Tibial nerve (tissue), 4 donors: Measurements from ENCODE around the gene STK10. TPM values are rescaled to one million over a fixed set of nuclear protein-coding genes. Genes with fewer than 3 reads are reported as not detected.
"Not testable (repeated sequence)": the region's sequence is repeated elsewhere in the genome, so short reads cannot be mapped to it uniquely, and the experiment has no call there.

ENCODE experiments used
- DNase-seq, 2 donors: peaks; one replicate each; pipeline ENCODE4 v3.0.0-alpha.2; 2019; ENCODE audit warnings: low spot score in 2 of 2
- H3K27ac ChIP-seq, 4 donors: fragments of 200-600 bp; sonication (generic) in 3 of 4; one replicate each; pipeline ENCODE4 v1.5.1; 2017 to 2019; ENCODE audit warnings: mild to moderate bottlenecking in 1 of 4
- H3K27me3 ChIP-seq, 2 donors: fragments of 200-600 bp; sonication (generic) in 1 of 2; one replicate each; pipeline versions ENCODE4 v1.5.1 to v1.6.0; 2017 to 2019
- H3K36me3 ChIP-seq, 3 donors: fragments of 200-600 bp; sonication (generic); one replicate each; pipeline ENCODE4 v1.5.1; 2018 to 2019
- H3K4me1 ChIP-seq, 4 donors: fragments of 200-600 bp; sonication (generic) in 3 of 4; one replicate each; pipeline ENCODE4 v1.5.1; 2017 to 2019
- H3K4me3 ChIP-seq, 4 donors: fragments of 200-600 bp; sonication (generic) in 3 of 4; one replicate each; pipeline ENCODE4 v1.5.1; 2017 to 2019; ENCODE audit warnings: mild to moderate bottlenecking in 1 of 4, moderate library complexity in 1 of 4
- H3K9me3 ChIP-seq, 4 donors: fragments of 200-600 bp; sonication (generic) in 3 of 4; one replicate each; pipeline ENCODE4 v1.5.1; 2017 to 2019
- EP300 ChIP-seq, 2 donors: sonication (generic); formaldehyde crosslinking; IDR thresholded peaks; one replicate each; pipeline ENCODE4 v1.6.1; 2017; ENCODE audit warnings: antibody characterized with exemption in 2 of 2, mild to moderate bottlenecking in 1 of 2
- POLR2A ChIP-seq, 2 donors: fragments of 450-650 bp; IDR thresholded peaks; one replicate each; pipeline ENCODE4 v1.6.1; 2017; ENCODE audit warnings: antibody characterized with exemption in 2 of 2, mild to moderate bottlenecking in 2 of 2, moderate library complexity in 2 of 2
- WGBS, 2 donors: methylation state at CpG; one replicate each; pipeline ENCODE4 v1.1.5; 2018; 5-methylcytosine and 5-hydroxymethylcytosine counted together
- total RNA-seq, 4 donors: library from RNA; depleted of rRNA; stranded (reverse); fragments of >200 nt; gene quantifications; one replicate each; pipeline ENCODE4 v1.1.0, GENCODE V29; 2016
- TF ChIP-seq, protein P1 (sequence below), 5 experiments: fragments of 200-600 bp in 3 of 5; fragments of 450-650 bp in 2 of 5; sonication (generic) in 3 of 5; IDR thresholded peaks; one replicate each; pipeline ENCODE4 v1.5.1; 2016 to 2019; ENCODE audit warnings: antibody characterized with exemption in 5 of 5, mild to moderate bottlenecking in 3 of 5, moderate library complexity in 2 of 5

The STK10 gene
- total RNA-seq, 4 donors from 2014 or later: 35.4 to 75.6 (median 48.0) TPM

DNA sequence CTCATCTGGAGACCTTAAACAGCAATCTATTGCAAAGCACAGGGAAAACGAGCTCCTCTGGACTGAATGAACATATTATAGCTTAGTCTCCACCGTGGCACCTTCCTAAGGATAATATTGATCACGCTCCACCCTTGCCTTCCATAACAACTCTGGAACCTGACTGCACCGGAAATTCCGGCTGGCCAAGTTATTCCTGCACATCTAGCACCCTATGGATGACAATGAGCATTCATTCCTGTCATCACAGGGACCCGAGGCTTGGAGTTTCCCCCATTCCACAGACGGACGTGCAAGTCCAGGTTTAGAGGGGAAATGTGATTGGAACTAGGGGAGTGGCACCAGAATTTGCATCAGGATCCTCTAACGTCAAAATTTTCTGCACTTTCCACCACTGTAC, 27.5 kb downstream of the STK10 start:
- no peak for DNase-seq

DNA sequence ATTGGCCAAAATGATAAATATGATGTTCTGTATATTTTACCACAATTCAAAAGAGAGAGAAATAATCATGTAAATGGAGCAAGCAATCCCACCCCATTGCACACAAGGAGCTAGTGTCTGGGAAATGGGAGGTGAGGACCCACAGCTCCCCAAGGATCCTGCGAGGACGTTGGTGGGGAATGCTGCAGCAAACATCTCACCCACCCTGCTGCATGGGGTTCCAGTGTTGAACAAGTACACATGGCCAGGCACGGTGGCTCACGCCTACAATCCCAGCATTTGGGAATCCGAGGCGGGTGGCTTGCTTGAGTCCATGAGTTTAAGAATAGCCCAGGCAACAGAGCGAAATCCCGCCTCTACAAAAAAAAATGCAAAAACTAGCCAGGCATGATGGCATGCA, 29.0 kb downstream of the STK10 start:
- 70 to 76% methylated on average over 8 of the region's 8 CpGs for WGBS, 2 donors
- Histone ChIP-seq H3K27ac (peak overlapping the region in 2 of 4 donors; percentile 39 to 88), H3K36me3 (peaks cover 0 to 18% (median 0%) of the 10 kb centered on the region in 3 donors), H3K4me1 (peaks cover 0 to 65% (median 19%) of the 10 kb centered on the region in 4 donors), H3K9me3 (no peaks in the 10 kb centered on the region), H3K4me3 (no peak overlapping the region), H3K27me3 (no peaks in the 10 kb centered on the region)
- TF ChIP-seq EP300 (IDR thresholded peaks at IDR 0.05) (no peak), POLR2A (IDR thresholded peaks at IDR 0.05) (no peak)
- TF ChIP-seq, protein P1, sequence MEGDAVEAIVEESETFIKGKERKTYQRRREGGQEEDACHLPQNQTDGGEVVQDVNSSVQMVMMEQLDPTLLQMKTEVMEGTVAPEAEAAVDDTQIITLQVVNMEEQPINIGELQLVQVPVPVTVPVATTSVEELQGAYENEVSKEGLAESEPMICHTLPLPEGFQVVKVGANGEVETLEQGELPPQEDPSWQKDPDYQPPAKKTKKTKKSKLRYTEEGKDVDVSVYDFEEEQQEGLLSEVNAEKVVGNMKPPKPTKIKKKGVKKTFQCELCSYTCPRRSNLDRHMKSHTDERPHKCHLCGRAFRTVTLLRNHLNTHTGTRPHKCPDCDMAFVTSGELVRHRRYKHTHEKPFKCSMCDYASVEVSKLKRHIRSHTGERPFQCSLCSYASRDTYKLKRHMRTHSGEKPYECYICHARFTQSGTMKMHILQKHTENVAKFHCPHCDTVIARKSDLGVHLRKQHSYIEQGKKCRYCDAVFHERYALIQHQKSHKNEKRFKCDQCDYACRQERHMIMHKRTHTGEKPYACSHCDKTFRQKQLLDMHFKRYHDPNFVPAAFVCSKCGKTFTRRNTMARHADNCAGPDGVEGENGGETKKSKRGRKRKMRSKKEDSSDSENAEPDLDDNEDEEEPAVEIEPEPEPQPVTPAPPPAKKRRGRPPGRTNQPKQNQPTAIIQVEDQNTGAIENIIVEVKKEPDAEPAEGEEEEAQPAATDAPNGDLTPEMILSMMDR (IDR thresholded peaks at IDR 0.05): no peak
- no peak for DNase-seq

More for the DNA sequence above, 27.5 kb downstream of the STK10 start:
- no peaks in the 10 kb centered on the region for H3K9me3 ChIP-seq
- H3K36me3 ChIP-seq: peaks cover 0 to 11% (median 0%) of the 10 kb centered on the region in 3 donors
- TF ChIP-seq POLR2A (IDR thresholded peaks at IDR 0.05): no peak
- no peaks in the 10 kb centered on the region for H3K27me3 ChIP-seq
- H3K4me1 ChIP-seq: peaks cover 0 to 68% (median 31%) of the 10 kb centered on the region in 4 donors
- 71 to 81% methylated on average over 9 of the region's 9 CpGs for WGBS, 2 donors
- no peak overlapping the region for H3K4me3 ChIP-seq
- peak overlapping the region in 2 of 4 donors; percentile 47 to 88 for H3K27ac ChIP-seq

DNA sequence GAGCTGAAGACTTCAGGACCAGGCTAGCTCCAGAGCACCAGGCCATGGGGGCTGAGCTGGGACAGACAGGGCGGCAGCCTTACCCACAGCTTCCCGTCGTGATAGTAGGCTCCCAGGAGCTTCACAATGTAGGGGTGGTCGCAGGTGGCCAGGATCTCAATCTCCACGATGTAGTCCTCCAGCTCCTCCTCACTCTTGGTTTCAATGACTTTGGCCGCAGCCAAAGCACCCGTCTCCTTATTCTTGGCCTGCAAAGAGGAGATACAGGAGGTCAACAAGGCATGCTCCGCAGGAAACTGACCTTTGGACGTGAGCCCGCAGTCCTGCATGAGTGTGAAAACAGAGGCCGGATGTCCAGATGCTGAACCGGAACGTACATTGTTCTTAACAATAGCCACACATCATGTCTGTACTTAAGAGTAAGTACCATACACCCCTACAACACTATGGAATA, 31.5 kb downstream of the STK10 start:
- WGBS, 2 donors: 39 to 44% methylated on average over 13 of the region's 13 CpGs
- Histone ChIP-seq H3K9me3 (no peaks in the 10 kb centered on the region), H3K27me3 (no peaks in the 10 kb centered on the region), H3K4me3 (no peak overlapping the region), H3K27ac (peak overlapping the region in 2 of 4 donors; percentile 14 to 61), H3K36me3 (peaks cover 0 to 28% (median 0%) of the 10 kb centered on the region in 3 donors), H3K4me1 (peaks cover 0 to 55% (median 4%) of the 10 kb centered on the region in 4 donors)
- peak in 1 of 2 donors; percentile 19 for TF ChIP-seq EP300 (IDR thresholded peaks at IDR 0.05)
- TF ChIP-seq POLR2A (IDR thresholded peaks at IDR 0.05): no peak
- TF ChIP-seq, protein P1 (IDR thresholded peaks at IDR 0.05): no peak
- no peak for DNase-seq

DNA sequence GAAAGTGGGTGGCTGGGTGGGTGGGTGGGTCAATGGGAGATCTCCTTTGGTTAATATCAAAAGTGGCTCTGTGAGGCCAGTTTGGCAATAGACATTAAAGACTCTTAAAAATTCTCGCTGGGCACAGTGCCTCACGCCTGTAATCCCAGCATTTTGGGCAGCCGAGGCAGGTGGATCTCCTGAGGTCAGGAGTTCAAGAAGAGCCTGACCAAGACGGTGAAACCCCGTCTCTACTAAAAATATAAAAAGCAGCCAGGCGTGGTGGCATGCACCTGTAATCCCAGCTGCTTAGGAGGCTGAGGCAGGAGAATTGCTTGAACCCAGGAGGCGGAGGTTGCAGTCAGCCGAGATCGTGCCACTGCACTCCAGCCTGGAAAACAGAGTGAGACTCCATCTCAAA, 32.9 kb downstream of the STK10 start:
- H3K27me3 ChIP-seq, DNase-seq, H3K4me3 ChIP-seq, H3K9me3 ChIP-seq: not testable (repeated sequence)
- WGBS, 2 donors: 77 to 78% methylated on average over 9 of the region's 9 CpGs
- H3K36me3 ChIP-seq: peaks cover 0 to 28% (median 0%) of the 10 kb centered on the region in 3 donors
- H3K27ac ChIP-seq: peak overlapping the region in 1 of 4 donors; percentile 41
- peaks cover 0 to 58% (median 7%) of the 10 kb centered on the region in 4 donors for H3K4me1 ChIP-seq

DNA sequence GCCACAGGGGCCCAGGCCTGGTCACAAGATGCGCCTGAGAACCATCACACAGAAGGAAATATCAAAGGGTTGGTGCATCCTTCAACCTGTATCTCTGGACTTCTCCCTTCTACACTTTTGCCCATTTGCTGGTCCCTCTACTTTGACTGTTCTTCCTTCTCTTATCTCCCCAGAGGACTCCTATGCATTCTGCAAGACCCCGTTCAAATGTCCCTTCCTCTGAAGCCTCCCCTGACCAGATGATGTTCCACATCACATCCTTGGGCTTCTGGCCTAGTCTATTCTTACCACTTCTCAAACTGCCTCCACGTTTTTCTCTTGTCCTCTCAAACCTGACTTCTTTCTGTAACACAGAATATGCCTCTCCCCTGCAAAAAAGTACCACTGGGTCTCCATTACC, 34.3 kb downstream of the STK10 start:
- no peak for TF ChIP-seq POLR2A (IDR thresholded peaks at IDR 0.05)
- TF ChIP-seq EP300 (IDR thresholded peaks at IDR 0.05): no peak
- TF ChIP-seq, protein P1 (IDR thresholded peaks at IDR 0.05): no peak
- peak overlapping the region in 2 of 4 donors; percentile 2 to 41 for H3K27ac ChIP-seq
- no peak for DNase-seq
- peaks cover 0 to 28% (median 0%) of the 10 kb centered on the region in 3 donors for H3K36me3 ChIP-seq
- H3K27me3 ChIP-seq: no peaks in the 10 kb centered on the region
- H3K9me3 ChIP-seq: no peaks in the 10 kb centered on the region
- no peak overlapping the region for H3K4me3 ChIP-seq
- WGBS, 2 donors: 87 to 95% methylated on average over 3 of the region's 3 CpGs
- peaks cover 0 to 68% (median 9%) of the 10 kb centered on the region in 4 donors for H3K4me1 ChIP-seq

DNA sequence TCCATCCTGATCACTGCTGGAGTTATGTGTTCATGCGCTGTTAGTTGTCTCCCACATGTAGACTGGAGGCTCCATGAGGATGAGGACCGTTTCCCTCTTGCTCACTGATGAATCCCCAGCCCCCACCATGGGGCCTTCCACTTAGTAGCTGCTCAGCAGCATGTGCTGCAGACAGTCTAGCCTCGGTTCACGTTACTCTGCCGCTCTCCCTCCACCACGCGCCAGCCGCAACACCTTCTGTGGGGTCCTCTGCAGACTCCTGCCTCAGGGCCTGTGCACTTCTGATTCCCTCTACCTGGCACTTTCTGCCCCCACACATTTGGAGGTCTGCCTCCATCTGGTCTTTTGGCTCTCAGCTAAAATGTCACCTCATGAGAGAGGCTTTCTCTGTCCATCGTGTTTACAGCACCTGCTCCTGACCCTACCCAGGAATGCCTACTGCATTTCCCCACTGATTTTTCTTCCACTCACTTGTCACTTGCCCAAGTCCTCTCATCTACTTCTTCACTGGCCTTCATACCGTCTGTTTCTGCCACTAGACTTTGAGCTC, 36.3 kb downstream of the STK10 start:
- H3K4me1 ChIP-seq: peaks cover 0 to 80% (median 11%) of the 10 kb centered on the region in 4 donors
- H3K36me3 ChIP-seq: peaks cover 0 to 36% (median 0%) of the 10 kb centered on the region in 3 donors
- no peaks in the 10 kb centered on the region for H3K9me3 ChIP-seq
- H3K27me3 ChIP-seq: no peaks in the 10 kb centered on the region
- no peak overlapping the region for H3K4me3 ChIP-seq
- TF ChIP-seq EP300 (IDR thresholded peaks at IDR 0.05) (no peak), POLR2A (IDR thresholded peaks at IDR 0.05) (no peak)
- TF ChIP-seq, protein P1 (IDR thresholded peaks at IDR 0.05): no peak
- WGBS, 2 donors: 88 to 90% methylated on average over 10 of the region's 10 CpGs
- H3K27ac ChIP-seq: no peak overlapping the region
- no peak for DNase-seq
